HG03439 (cell line): ENCODE measurements around the gene NDN.
"Not testable (repeated sequence)": the region's sequence is repeated elsewhere in the genome, so short reads cannot be mapped to it uniquely, and the experiment has no call there.

Experiments
- ATAC-seq: cut with Tn5 transposase; IDR thresholded peaks from one replicate; pipeline ENCODE4 v1.9.1; 2021; ENCODE audit warnings: mild to moderate bottlenecking, moderate library complexity; ENCODE audit not compliant: unreplicated experiment

NDN gene

DNA sequence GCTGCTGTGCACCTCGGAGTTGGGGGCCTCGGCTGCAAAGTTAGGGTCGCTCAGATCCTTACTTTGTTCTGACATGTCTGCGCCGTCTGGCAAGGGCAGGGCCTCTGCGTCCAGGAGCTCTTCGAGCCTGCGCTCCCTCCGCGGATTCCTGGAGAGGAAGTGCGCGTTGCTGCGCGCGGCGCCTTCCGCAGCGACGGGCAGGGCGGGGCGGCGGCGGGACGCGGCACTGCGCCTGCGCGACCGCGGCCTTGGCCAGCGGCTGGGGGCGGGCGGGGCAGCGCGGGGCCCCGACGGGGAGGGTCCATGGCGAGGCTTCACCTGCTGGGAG, at the start of gene NDN:
Gene NDN, minus strand, starts transcription at position 163 of the 328 bp plus-strand sequence. Its CDS starts 88 bp downstream, at position 75.
- no peak for ATAC-seq

- ATAC-seq, result no peak
These were observed 49.0 kb upstream of the NDN start for GRCh38 chr15:23736033-23736673.

DNA sequence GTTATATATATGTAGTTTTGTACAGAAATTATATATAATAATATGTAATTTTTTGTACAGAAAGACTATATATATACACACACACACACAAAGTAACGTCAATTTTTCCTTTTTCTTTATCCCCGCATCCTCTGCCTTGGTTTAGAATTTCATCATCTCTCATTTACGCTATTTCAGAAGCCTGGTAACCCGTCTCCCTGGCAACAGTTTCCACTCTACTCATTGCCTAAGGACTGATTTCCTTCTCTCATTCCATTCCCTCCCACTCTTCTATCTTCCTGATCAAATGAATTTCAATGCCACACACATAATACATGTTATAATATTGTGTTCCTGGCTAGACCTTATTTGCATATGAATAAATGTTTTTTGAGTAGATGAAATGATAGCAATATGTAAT, 47.8 kb upstream of the NDN start:
- no peak for ATAC-seq

- not testable (repeated sequence) for ATAC-seq
These were observed 27.0 kb upstream of the NDN start for GRCh38 chr15:23713874-23714656.

GRCh38 chr15:23708332-23708731, 21.2 kb upstream of the NDN start:
- no peak for ATAC-seq

GRCh38 chr15:23695282-23695681, 8.2 kb upstream of the NDN start:
- no peak for ATAC-seq

DNA sequence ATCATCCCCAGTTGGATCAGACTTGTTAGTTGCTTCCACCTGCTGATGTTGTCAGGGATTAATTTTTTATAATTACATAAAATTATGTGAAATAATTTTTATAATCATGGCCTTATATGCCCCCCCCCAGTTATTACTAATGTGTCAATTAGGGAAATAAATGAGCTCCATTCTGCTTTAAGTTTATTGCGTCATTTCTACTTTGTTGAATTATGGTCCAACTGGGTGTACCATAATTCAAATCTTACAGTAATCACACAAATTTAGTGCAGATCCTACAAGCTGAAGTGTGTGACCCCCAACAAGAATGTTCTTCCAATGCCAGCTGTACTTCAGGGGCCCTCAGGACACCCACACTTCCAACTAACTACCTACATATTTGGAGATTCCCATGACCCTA, 7.5 kb upstream of the NDN start:
- no peak for ATAC-seq

GRCh38 chr15:23690450-23690852, 3.3 kb upstream of the NDN start:
- ATAC-seq, result no peak

DNA sequence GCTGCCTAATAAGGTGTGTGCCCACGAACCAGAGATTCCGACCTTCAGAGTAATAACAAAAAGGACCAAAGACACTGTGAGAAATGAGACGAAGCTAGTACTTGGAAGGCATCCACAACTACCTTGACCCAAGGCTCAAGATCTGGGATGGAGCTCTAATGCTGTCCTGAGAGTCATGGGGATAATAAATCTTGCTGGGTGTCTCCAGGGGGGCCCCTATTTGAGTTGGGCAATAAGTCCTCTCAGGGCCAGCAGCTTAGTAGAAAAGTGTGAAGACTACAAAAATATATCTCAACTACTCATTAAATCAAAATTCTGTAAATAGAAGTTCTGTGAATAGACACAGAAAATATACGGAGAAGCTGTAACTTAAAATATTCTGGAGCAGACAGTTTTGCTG, 2.9 kb upstream of the NDN start:
- ATAC-seq, result no peak

DNA sequence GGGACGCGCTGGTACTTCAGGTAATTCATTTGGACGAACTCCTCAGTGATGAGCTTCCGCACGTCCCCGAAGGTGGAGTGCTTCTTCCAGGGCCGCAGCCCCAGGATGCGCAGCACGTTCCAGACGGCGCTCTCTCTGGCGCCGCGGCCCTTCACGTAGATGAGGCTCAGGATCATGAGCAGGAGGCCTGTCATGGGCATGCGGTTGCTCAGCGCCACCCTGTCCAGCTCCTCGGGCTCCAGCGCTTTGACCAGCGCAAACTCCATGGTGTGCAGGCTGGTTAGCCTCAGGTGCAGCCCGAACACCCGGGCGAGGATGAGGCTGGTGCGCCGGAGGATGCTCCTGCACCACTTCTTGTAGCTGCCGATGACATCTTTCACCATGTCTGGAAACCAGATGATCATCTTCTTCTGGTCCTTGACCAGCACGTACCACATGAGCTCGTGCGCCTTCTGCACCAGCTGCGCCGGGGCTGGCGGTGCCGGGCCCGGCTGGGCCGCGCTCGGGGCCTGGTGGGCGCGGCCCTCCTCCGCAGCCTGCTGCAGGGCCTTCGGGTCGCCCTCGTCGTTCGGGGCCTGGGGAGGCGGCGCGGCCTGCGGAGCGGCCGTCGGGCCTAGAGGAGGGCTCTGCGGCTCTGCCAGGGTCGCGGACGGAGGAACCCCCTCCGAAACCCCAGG, 501 bp downstream of the NDN start:
- ATAC-seq, result no peak

DNA sequence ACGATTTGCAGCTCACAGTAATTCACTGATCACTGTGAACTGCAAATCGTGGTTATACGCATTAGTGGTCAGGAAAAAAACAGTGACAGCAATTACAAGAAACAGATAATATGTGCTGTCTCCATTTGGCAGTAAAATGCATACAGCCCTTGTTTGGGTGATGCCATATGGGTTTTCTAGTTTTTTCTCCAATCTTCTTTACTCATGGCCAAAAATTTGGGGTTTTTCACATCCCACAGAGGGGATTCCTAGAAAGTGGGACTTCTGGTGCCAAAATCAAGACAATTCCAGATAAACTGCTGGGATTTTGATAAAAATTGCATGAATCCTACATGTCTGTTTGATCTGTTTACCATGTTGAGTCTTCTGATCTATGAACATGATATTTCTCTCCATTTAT, 15.6 kb downstream of the NDN start:
- no peak for ATAC-seq

DNA sequence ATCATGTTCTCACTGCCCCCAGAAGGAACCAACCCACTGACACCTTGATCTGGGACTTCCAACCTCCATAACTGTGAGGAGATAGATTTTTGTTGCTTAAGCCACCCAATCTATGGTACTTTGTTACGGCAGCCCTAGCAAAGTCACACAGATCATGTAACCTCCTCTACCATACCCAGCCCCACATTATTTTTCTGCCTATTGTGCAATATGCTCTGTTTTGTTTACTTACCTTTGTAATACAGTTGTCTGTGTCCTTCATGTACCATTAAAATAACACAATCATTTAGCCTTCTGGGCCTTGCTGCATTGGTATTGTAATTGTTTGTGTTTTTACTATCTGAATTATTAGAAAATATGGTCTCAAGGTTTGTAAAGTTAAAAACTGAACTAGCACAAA, 16.1 kb downstream of the NDN start:
- no peak for ATAC-seq

GRCh38 chr15:23663232-23663631, 23.9 kb downstream of the NDN start:
- no peak for ATAC-seq

GRCh38 chr15:23648920-23649515, 38.1 kb downstream of the NDN start:
- no peak for ATAC-seq

DNA sequence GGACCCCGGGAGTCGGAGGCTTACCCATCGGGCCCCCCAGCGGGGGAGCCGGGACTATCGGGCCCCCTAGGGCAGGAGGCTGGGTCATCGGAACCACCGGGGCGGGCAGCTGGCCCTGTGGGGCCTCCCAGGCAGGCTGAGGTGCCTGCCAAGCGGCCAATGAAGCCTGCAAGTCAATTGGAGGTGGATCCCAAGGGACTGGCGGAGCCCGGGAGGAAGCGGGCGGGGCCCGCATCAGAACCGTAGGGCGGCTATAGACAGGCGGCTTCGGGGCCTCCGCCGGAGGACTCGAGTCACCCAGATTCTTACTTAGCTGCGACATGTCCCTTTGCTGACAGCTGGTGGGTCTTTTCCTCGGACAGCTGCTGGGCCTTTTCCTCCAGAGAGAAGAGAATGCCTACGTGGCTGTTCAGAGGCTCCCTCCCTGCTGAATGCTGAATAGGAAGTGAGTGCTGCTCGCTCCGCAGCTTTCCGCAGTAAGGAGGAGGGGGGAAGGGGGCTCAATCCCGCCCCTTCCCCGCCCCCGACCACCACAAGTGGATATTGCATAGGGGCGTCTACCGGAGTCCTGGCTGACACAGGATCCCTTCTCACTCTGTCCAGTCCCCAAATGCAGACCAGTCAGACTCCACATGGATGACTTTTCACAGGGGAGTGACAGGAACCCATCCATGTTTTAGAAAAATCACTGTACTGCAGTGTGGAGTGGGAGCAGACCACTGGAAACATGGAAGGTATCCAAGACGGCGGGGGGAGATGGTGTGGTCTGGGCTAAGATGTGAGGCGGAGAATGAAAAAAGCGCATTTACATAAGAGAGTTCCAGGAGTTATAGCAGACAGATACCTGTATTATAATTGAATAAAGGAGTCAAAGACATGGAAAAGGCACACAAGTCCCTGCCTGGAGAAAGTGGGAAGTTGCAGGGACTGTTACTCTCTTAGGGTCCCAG, 39.4 kb downstream of the NDN start, which contains the start of gene MAGEL2:
Gene MAGEL2, minus strand, starts transcription at position 447 of the 950 bp plus-strand sequence. Its CDS starts 125 bp downstream, at position 322.
- ATAC-seq, result no peak

GRCh38 chr15:23647001-23647295, 40.2 kb downstream of the NDN start:
- ATAC-seq, result no peak

DNA sequence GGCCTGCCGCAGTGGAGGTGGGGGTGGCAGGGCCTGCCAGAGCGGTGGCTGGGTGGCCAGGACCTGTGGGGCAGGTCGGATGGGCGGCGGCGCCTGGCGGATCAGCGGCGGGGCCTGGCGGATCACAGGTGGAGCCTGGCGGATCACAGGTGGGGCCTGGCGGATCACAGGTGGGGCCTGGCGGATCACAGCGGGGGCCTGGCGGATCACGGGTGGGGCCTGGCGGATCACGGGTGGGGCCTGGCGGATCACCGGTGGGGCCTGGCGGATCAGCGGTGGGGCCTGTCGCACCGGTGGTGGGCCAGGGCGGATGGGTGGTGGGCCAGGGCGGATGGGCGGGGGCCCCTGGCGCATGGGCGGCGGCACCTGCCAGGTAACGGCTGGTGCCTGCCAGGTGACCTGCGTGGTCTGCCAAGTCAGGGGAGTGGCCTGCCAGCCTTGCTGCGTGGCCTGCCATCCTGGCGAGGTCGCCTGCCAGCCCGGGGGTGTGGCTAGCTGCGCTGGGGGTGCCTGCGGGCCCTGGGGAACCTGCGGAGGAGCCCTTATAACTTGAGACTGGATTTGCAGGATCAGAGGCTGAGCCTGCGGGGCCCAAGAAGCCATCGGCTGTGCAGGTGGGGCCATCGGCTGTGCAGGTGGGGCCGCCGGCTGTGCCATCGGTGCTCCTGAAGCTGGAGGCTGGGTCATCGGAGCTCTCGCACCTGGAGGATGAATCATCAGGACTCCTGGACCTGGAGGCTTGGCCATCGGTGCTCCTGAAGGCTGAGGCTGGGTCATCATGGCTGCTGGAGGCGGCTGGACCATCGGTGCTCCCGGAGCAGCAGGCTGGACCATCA, 40.7 kb downstream of the NDN start:
- ATAC-seq, result no peak

DNA sequence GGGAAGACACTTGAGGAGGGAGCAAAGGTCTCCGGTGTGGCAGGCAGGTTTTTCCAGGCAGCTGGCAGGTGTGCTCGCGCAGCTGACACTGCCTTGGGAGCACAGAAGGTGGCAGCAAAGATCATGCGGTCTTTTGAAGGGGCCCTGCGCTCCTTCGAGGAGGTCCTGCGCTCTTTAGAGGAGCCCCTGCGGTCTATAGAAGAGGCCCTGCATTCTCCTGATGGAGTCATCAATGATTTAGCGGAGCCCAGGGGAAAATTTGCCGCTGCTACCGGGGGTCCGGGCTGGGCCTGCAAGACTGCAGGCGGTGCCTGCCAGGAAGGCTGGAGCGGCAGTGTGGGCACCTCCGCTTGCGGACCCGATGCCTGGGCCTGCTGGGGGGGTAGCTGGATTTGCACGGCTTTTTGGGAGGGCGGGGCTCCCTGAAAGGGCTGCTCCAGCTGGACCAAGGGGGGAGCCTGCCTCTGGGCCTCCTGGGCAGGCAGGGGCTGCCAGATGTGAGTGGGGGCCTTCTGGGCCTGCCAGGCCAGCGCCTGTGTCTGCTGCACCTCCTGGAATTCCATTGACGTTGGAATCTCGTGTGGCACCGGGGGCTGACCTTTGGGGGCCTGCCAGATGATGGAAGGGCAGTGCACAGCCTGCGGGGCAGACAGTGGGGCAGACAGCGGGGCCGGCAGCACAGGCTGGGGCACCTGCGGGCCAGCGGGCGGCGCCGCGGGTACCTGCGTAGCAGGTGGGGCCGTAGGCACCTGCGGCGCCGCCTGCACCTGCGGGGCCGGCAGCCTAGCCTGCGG, 41.5 kb downstream of the NDN start:
- no peak for ATAC-seq

- ATAC-seq, result no peak
These were observed 42.3 kb downstream of the NDN start for GRCh38 chr15:23644829-23645228.
